ENCODE measurements around the gene PTPRH. TPM values are rescaled to one million over a fixed set of nuclear protein-coding genes. Genes with fewer than 3 reads are reported as not detected.
"Not testable (repeated sequence)": the region's sequence is repeated elsewhere in the genome, so short reads cannot be mapped to it uniquely, and the experiment has no call there.

The PTPRH gene
- total RNA-seq, 1 donor from 2014 or later: 1.0 TPM

DNA sequence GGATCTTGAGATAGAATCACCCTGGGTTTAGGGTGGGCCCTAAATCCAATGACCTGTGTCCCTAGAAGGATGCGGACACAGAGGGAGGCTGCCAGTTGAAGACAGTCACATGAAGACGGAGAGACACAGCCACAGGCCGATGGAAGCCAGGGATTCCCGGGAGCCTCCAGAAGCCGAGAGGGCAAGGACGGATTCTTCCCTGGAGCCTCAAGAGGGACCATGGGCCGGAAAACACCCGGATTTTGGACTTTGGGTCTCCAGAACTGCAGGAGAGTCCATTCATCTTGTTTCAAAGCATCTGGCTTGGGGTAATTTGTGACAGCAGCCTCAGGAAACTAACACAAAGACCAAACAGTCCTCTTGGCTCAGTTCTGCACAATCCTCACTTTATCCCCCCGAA is 17.0 kb upstream of the PTPRH start:
- Histone ChIP-seq H3K4me3 (ENCODE audit: insufficient read depth, low read depth, low read length) (no peak overlapping the region), H3K36me3 (ENCODE audit: insufficient read depth, low read length) (no peaks in the 10 kb centered on the region), H3K4me2 (ENCODE audit: low read length) (no peak overlapping the region), H3K9ac (ENCODE audit: low read length) (no peak overlapping the region), H3K27ac (ENCODE audit: low read depth, low read length) (no peak overlapping the region), H3K4me1 (ENCODE audit: insufficient read depth, low read length) (no peaks in the 10 kb centered on the region), H3K79me2 (ENCODE audit: insufficient read depth, low read length) (no peaks in the 10 kb centered on the region), H4K20me1 (ENCODE audit: insufficient read depth, low read length) (peaks cover 47% of the 10 kb centered on the region), H3K9me3 (ENCODE audit: insufficient read depth, low read depth, low read length) (no peaks in the 10 kb centered on the region), H2AFZ (ENCODE audit: low read depth, low read length) (no peak overlapping the region), H3K27me3 (ENCODE audit: insufficient read depth, low read length) (no peaks in the 10 kb centered on the region)
- FAIRE-seq: no peak
- no peak for DNase-seq (ENCODE audit: low read depth)
- H3K9me3 Mint-ChIP-seq (ENCODE audit: unreplicated experiment): no peaks in the 10 kb centered on the region
- peaks cover 18% of the 10 kb centered on the region for H3K36me3 Mint-ChIP-seq (ENCODE audit: low read depth, unreplicated experiment)
- TF ChIP-seq EZH2 (IDR thresholded peaks at IDR 0.05; ENCODE audit: insufficient read depth, low read length): no peak
- TF ChIP-seq, protein P1, sequence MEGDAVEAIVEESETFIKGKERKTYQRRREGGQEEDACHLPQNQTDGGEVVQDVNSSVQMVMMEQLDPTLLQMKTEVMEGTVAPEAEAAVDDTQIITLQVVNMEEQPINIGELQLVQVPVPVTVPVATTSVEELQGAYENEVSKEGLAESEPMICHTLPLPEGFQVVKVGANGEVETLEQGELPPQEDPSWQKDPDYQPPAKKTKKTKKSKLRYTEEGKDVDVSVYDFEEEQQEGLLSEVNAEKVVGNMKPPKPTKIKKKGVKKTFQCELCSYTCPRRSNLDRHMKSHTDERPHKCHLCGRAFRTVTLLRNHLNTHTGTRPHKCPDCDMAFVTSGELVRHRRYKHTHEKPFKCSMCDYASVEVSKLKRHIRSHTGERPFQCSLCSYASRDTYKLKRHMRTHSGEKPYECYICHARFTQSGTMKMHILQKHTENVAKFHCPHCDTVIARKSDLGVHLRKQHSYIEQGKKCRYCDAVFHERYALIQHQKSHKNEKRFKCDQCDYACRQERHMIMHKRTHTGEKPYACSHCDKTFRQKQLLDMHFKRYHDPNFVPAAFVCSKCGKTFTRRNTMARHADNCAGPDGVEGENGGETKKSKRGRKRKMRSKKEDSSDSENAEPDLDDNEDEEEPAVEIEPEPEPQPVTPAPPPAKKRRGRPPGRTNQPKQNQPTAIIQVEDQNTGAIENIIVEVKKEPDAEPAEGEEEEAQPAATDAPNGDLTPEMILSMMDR (IDR thresholded peaks at IDR 0.05; ENCODE audit: insufficient read depth, low read depth, low read length): no peak
- H3K4me1 Mint-ChIP-seq (ENCODE audit: low read depth, unreplicated experiment): no peaks in the 10 kb centered on the region
- no peaks in the 10 kb centered on the region for H3K27me3 Mint-ChIP-seq (ENCODE audit: low read depth, unreplicated experiment)
- H3K4me3 Mint-ChIP-seq (ENCODE audit: unreplicated experiment): no peak overlapping the region
- H3K27ac Mint-ChIP-seq (ENCODE audit: unreplicated experiment): no peak overlapping the region

DNA sequence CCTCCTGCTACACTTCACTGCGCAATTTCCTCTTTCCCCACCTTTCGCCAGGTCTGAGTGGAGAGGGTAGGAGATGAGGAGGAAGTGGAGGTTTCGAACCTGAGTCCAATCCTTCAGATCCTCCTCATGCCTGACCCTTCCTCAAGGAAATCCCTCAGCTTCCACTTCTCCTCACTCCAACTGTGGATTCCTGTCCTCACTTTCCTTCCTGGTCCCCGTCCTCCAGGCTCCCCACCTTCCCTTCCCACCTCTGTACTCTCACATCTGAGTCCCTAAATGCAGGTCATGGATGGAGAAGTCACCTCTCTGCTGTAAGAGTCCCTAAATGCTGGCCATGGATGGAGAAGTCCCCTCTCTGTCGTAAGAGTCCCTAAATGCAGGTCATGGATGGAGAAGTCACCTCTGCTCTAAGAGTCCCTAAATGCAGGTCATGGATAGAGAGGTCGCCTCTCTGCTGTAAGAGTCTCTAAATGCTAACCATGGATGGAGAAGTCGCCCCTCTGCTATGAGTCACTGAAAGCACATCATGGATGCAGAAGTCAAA is 16.2 kb upstream of the PTPRH start:
- Histone ChIP-seq H3K27ac (ENCODE audit: low read depth, low read length) (no peak overlapping the region), H3K27me3 (ENCODE audit: insufficient read depth, low read length) (no peaks in the 10 kb centered on the region), H3K9me3 (ENCODE audit: insufficient read depth, low read depth, low read length) (no peaks in the 10 kb centered on the region), H3K4me3 (ENCODE audit: insufficient read depth, low read depth, low read length) (no peak overlapping the region), H3K4me1 (ENCODE audit: insufficient read depth, low read length) (no peaks in the 10 kb centered on the region), H4K20me1 (ENCODE audit: insufficient read depth, low read length) (peaks cover 47% of the 10 kb centered on the region), H3K36me3 (ENCODE audit: insufficient read depth, low read length) (no peaks in the 10 kb centered on the region), H3K9ac (ENCODE audit: low read length) (no peak overlapping the region), H2AFZ (ENCODE audit: low read depth, low read length) (no peak overlapping the region), H3K4me2 (ENCODE audit: low read length) (no peak overlapping the region), H3K79me2 (ENCODE audit: insufficient read depth, low read length) (no peaks in the 10 kb centered on the region)
- H3K27ac Mint-ChIP-seq (ENCODE audit: unreplicated experiment): no peak overlapping the region
- peaks cover 18% of the 10 kb centered on the region for H3K36me3 Mint-ChIP-seq (ENCODE audit: low read depth, unreplicated experiment)
- no peak for TF ChIP-seq EZH2 (IDR thresholded peaks at IDR 0.05; ENCODE audit: insufficient read depth, low read length)
- TF ChIP-seq, protein P1 (IDR thresholded peaks at IDR 0.05; ENCODE audit: insufficient read depth, low read depth, low read length): no peak
- H3K27me3 Mint-ChIP-seq (ENCODE audit: low read depth, unreplicated experiment): no peaks in the 10 kb centered on the region
- peak overlapping the region; percentile 34 for H3K4me3 Mint-ChIP-seq (ENCODE audit: unreplicated experiment)
- FAIRE-seq (no peak), DNase-seq (ENCODE audit: low read depth) (no peak)
- no peaks in the 10 kb centered on the region for H3K9me3 Mint-ChIP-seq (ENCODE audit: unreplicated experiment)
- H3K4me1 Mint-ChIP-seq (ENCODE audit: low read depth, unreplicated experiment): no peaks in the 10 kb centered on the region

DNA sequence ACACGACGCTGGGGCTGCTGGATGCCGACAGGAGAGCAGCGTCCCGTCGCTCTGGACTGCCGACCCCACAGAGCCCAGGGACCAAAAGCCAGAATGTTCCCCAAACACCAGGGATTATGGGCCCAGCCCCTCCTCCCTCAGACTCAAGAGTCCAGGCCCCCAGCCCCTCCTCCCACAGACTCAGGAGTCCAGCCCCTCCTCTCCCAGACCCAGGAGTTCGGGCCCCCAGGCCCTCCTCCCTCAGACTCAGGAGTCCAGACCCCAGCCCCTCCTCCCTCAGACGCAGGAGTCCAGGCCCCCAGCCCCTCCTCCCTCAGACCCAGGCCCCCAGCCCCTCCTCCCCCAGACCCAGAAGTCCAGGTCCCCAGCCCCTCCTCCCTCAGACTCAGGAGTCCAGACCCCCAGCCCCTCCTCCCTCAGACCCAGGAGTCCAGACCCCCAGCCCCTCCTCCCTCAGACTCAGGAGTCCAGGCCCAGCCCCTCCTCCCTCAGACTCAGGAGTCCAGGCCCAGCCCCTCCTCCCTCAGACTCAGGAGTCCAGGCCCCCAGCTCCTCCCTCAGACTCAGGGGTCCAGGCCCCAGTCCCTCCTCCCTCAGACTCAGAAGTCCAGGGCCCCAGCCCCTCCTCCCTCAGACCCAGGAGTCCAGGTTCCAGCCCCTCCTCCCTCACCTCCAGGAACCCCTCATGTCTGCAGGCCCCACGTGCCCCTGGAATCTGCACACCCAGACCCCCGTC is 15.5 kb upstream of the PTPRH start:
- H3K27ac ChIP-seq (ENCODE audit: low read depth, low read length); H3K9me3 ChIP-seq (ENCODE audit: insufficient read depth, low read depth, low read length); H3K4me1 Mint-ChIP-seq (ENCODE audit: low read depth, unreplicated experiment); DNase-seq (ENCODE audit: low read depth); FAIRE-seq; H3K9me3 Mint-ChIP-seq (ENCODE audit: unreplicated experiment); H3K4me1 ChIP-seq (ENCODE audit: insufficient read depth, low read length); H3K9ac ChIP-seq (ENCODE audit: low read length); H3K4me2 ChIP-seq (ENCODE audit: low read length); H3K27ac Mint-ChIP-seq (ENCODE audit: unreplicated experiment); H3K36me3 ChIP-seq (ENCODE audit: insufficient read depth, low read length); H3K27me3 Mint-ChIP-seq (ENCODE audit: low read depth, unreplicated experiment); H2AFZ ChIP-seq (ENCODE audit: low read depth, low read length); H3K79me2 ChIP-seq (ENCODE audit: insufficient read depth, low read length); H3K4me3 ChIP-seq (ENCODE audit: insufficient read depth, low read depth, low read length); H3K27me3 ChIP-seq (ENCODE audit: insufficient read depth, low read length): not testable (repeated sequence)
- peaks cover 16% of the 10 kb centered on the region for H3K36me3 Mint-ChIP-seq (ENCODE audit: low read depth, unreplicated experiment)
- peak overlapping the region; percentile 34 for H3K4me3 Mint-ChIP-seq (ENCODE audit: unreplicated experiment)
- peaks cover 50% of the 10 kb centered on the region for H4K20me1 ChIP-seq (ENCODE audit: insufficient read depth, low read length)

Measured in astrocyte (in vitro differentiated cells and primary cell).